ENCODE data around the gene GRIN2A.

DNA sequence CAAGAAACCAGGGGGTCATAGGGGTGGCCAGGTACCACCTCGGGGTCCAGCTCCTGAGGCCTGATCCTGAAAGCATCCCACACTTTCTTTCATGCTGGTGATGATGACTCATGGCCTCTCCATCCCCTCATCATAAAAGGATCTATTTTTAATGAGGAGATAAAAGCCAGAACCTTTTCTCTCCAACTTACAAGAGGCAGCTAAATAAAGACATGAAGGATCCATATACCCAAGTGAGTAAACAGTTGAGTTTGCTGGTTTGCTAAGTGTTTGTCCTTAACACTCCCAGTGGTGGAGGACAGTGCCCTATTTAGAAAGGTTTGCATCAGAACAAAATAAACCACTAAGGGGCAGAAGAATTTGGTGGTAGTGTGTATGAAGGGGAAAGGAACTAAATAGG lies 383.8 kb downstream of the GRIN2A start:
- TF ChIP-seq ZNF460 (CRISPR knock-in tag; IDR thresholded peaks at IDR 0.05; ENCODE audit: borderline replicate concordance) (no peak), SRSF1 (optimal IDR thresholded peaks at IDR 0.05; ENCODE audit: low read depth, low read length) (no peak), RFX5 (IDR thresholded peaks at IDR 0.05; ENCODE audit: low read depth, low read length) (no peak)
- TF ChIP-seq, protein P1, sequence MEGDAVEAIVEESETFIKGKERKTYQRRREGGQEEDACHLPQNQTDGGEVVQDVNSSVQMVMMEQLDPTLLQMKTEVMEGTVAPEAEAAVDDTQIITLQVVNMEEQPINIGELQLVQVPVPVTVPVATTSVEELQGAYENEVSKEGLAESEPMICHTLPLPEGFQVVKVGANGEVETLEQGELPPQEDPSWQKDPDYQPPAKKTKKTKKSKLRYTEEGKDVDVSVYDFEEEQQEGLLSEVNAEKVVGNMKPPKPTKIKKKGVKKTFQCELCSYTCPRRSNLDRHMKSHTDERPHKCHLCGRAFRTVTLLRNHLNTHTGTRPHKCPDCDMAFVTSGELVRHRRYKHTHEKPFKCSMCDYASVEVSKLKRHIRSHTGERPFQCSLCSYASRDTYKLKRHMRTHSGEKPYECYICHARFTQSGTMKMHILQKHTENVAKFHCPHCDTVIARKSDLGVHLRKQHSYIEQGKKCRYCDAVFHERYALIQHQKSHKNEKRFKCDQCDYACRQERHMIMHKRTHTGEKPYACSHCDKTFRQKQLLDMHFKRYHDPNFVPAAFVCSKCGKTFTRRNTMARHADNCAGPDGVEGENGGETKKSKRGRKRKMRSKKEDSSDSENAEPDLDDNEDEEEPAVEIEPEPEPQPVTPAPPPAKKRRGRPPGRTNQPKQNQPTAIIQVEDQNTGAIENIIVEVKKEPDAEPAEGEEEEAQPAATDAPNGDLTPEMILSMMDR (CRISPR knock-in tag; IDR thresholded peaks at IDR 0.05): no peak

Data from HepG2 (cell line).